ENCODE measurements around the gene SFSWAP.

Gene SFSWAP

GRCh38 chr12:131688131-131688844 is 22.6 kb upstream of the SFSWAP start:
- Histone ChIP-seq H3K27me3 (ENCODE audit: control insufficient read depth in 1 of 2, insufficient read depth in 2 of 2, low read length in 2 of 2) (peaks cover 0 to 6% of the 10 kb centered on the region in 2 donors), H3K4me1 (ENCODE audit: control insufficient read depth in 1 of 2, insufficient read depth in 2 of 2, low read length in 2 of 2) (no peaks in the 10 kb centered on the region), H3K9ac (ENCODE audit: low read depth in 1 of 2, low read length in 2 of 2) (no peak overlapping the region), H3K36me3 (ENCODE audit: control insufficient read depth in 1 of 2, insufficient read depth in 2 of 2, low read length in 2 of 2) (no peaks in the 10 kb centered on the region), H3K9me3 (ENCODE audit: control insufficient read depth in 1 of 2, low read length in 2 of 2) (no peaks in the 10 kb centered on the region), H3K4me3 (ENCODE audit: low read depth in 1 of 2, low read length in 2 of 2) (no peak overlapping the region), H3K27ac (ENCODE audit: low read depth, low read length) (no peak overlapping the region)

- no peaks in the 10 kb centered on the region for H3K9me3 ChIP-seq (ENCODE audit: control insufficient read depth in 1 of 2, low read length in 2 of 2)
- H3K9ac ChIP-seq (ENCODE audit: low read depth in 1 of 2, low read length in 2 of 2) = no peak overlapping the region
- peaks cover 0 to 6% of the 10 kb centered on the region in 2 donors for H3K27me3 ChIP-seq (ENCODE audit: control insufficient read depth in 1 of 2, insufficient read depth in 2 of 2, low read length in 2 of 2)
These were observed 22.1 kb upstream of the SFSWAP start for GRCh38 chr12:131688845-131689154.

GRCh38 chr12:131690320-131690719 is 20.6 kb upstream of the SFSWAP start:
- H3K9ac ChIP-seq (ENCODE audit: low read depth in 1 of 2, low read length in 2 of 2) = no peak overlapping the region
- H3K27me3 ChIP-seq (ENCODE audit: control insufficient read depth in 1 of 2, insufficient read depth in 2 of 2, low read length in 2 of 2) = peaks cover 0 to 6% of the 10 kb centered on the region in 2 donors
- H3K9me3 ChIP-seq (ENCODE audit: control insufficient read depth in 1 of 2, low read length in 2 of 2) = no peaks in the 10 kb centered on the region
- H3K4me1 ChIP-seq (ENCODE audit: control insufficient read depth in 1 of 2, insufficient read depth in 2 of 2, low read length in 2 of 2) = no peaks in the 10 kb centered on the region
- no peaks in the 10 kb centered on the region for H3K36me3 ChIP-seq (ENCODE audit: control insufficient read depth in 1 of 2, insufficient read depth in 2 of 2, low read length in 2 of 2)
- no peak overlapping the region for H3K27ac ChIP-seq (ENCODE audit: low read depth, low read length)
- H3K4me3 ChIP-seq (ENCODE audit: low read depth in 1 of 2, low read length in 2 of 2) = no peak overlapping the region

More at GRCh38 chr12:131688845-131689154, 22.1 kb upstream of the SFSWAP start:
- Histone ChIP-seq H3K4me1 (ENCODE audit: control insufficient read depth in 1 of 2, insufficient read depth in 2 of 2, low read length in 2 of 2) (no peaks in the 10 kb centered on the region), H3K36me3 (ENCODE audit: control insufficient read depth in 1 of 2, insufficient read depth in 2 of 2, low read length in 2 of 2) (no peaks in the 10 kb centered on the region), H3K4me3 (ENCODE audit: low read depth in 1 of 2, low read length in 2 of 2) (no peak overlapping the region), H3K27ac (ENCODE audit: low read depth, low read length) (no peak overlapping the region)

GRCh38 chr12:131692431-131692830 is 18.5 kb upstream of the SFSWAP start:
- no peak overlapping the region for H3K9ac ChIP-seq (ENCODE audit: low read depth in 1 of 2, low read length in 2 of 2)
- H3K4me1 ChIP-seq (ENCODE audit: control insufficient read depth in 1 of 2, insufficient read depth in 2 of 2, low read length in 2 of 2) = no peaks in the 10 kb centered on the region
- no peaks in the 10 kb centered on the region for H3K9me3 ChIP-seq (ENCODE audit: control insufficient read depth in 1 of 2, low read length in 2 of 2)
- no peaks in the 10 kb centered on the region for H3K36me3 ChIP-seq (ENCODE audit: control insufficient read depth in 1 of 2, insufficient read depth in 2 of 2, low read length in 2 of 2)
- no peak overlapping the region for H3K27ac ChIP-seq (ENCODE audit: low read depth, low read length)
- no peak overlapping the region for H3K4me3 ChIP-seq (ENCODE audit: low read depth in 1 of 2, low read length in 2 of 2)
- peaks cover 0 to 6% of the 10 kb centered on the region in 2 donors for H3K27me3 ChIP-seq (ENCODE audit: control insufficient read depth in 1 of 2, insufficient read depth in 2 of 2, low read length in 2 of 2)

GRCh38 chr12:131693149-131693548 is 17.7 kb upstream of the SFSWAP start:
- Histone ChIP-seq H3K36me3 (ENCODE audit: control insufficient read depth in 1 of 2, insufficient read depth in 2 of 2, low read length in 2 of 2) (no peaks in the 10 kb centered on the region), H3K4me1 (ENCODE audit: control insufficient read depth in 1 of 2, insufficient read depth in 2 of 2, low read length in 2 of 2) (no peaks in the 10 kb centered on the region), H3K9ac (ENCODE audit: low read depth in 1 of 2, low read length in 2 of 2) (no peak overlapping the region), H3K9me3 (ENCODE audit: control insufficient read depth in 1 of 2, low read length in 2 of 2) (no peaks in the 10 kb centered on the region), H3K27me3 (ENCODE audit: control insufficient read depth in 1 of 2, insufficient read depth in 2 of 2, low read length in 2 of 2) (peaks cover 0 to 6% of the 10 kb centered on the region in 2 donors), H3K4me3 (ENCODE audit: low read depth in 1 of 2, low read length in 2 of 2) (no peak overlapping the region), H3K27ac (ENCODE audit: low read depth, low read length) (no peak overlapping the region)

GRCh38 chr12:131694116-131694838 is 16.6 kb upstream of the SFSWAP start:
- H3K9ac ChIP-seq (ENCODE audit: low read depth in 1 of 2, low read length in 2 of 2) = no peak overlapping the region
- no peak overlapping the region for H3K4me3 ChIP-seq (ENCODE audit: low read depth in 1 of 2, low read length in 2 of 2)
- H3K4me1 ChIP-seq (ENCODE audit: control insufficient read depth in 1 of 2, insufficient read depth in 2 of 2, low read length in 2 of 2) = no peaks in the 10 kb centered on the region
- no peak overlapping the region for H3K27ac ChIP-seq (ENCODE audit: low read depth, low read length)
- H3K27me3 ChIP-seq (ENCODE audit: control insufficient read depth in 1 of 2, insufficient read depth in 2 of 2, low read length in 2 of 2) = peaks cover 0 to 6% of the 10 kb centered on the region in 2 donors
- H3K9me3 ChIP-seq (ENCODE audit: control insufficient read depth in 1 of 2, low read length in 2 of 2) = no peaks in the 10 kb centered on the region
- H3K36me3 ChIP-seq (ENCODE audit: control insufficient read depth in 1 of 2, insufficient read depth in 2 of 2, low read length in 2 of 2) = no peaks in the 10 kb centered on the region

- Histone ChIP-seq H3K9me3 (ENCODE audit: control insufficient read depth in 1 of 2, low read length in 2 of 2) (no peaks in the 10 kb centered on the region), H3K4me1 (ENCODE audit: control insufficient read depth in 1 of 2, insufficient read depth in 2 of 2, low read length in 2 of 2) (no peaks in the 10 kb centered on the region), H3K4me3 (ENCODE audit: low read depth in 1 of 2, low read length in 2 of 2) (no peak overlapping the region), H3K9ac (ENCODE audit: low read depth in 1 of 2, low read length in 2 of 2) (no peak overlapping the region), H3K27me3 (ENCODE audit: control insufficient read depth in 1 of 2, insufficient read depth in 2 of 2, low read length in 2 of 2) (peaks cover 0 to 6% of the 10 kb centered on the region in 2 donors), H3K27ac (ENCODE audit: low read depth, low read length) (no peak overlapping the region), H3K36me3 (ENCODE audit: control insufficient read depth in 1 of 2, insufficient read depth in 2 of 2, low read length in 2 of 2) (no peaks in the 10 kb centered on the region)
These were observed 14.9 kb upstream of the SFSWAP start for GRCh38 chr12:131695968-131696367.

GRCh38 chr12:131698286-131698685 is 12.6 kb upstream of the SFSWAP start:
- H3K9me3 ChIP-seq (ENCODE audit: control insufficient read depth in 1 of 2, low read length in 2 of 2) = no peaks in the 10 kb centered on the region
- H3K4me1 ChIP-seq (ENCODE audit: control insufficient read depth in 1 of 2, insufficient read depth in 2 of 2, low read length in 2 of 2) = no peaks in the 10 kb centered on the region
- no peaks in the 10 kb centered on the region for H3K27me3 ChIP-seq (ENCODE audit: control insufficient read depth in 1 of 2, insufficient read depth in 2 of 2, low read length in 2 of 2)
- no peak overlapping the region for H3K4me3 ChIP-seq (ENCODE audit: low read depth in 1 of 2, low read length in 2 of 2)
- no peak overlapping the region for H3K9ac ChIP-seq (ENCODE audit: low read depth in 1 of 2, low read length in 2 of 2)
- no peaks in the 10 kb centered on the region for H3K36me3 ChIP-seq (ENCODE audit: control insufficient read depth in 1 of 2, insufficient read depth in 2 of 2, low read length in 2 of 2)
- H3K27ac ChIP-seq (ENCODE audit: low read depth, low read length) = no peak overlapping the region

- Histone ChIP-seq H3K9me3 (ENCODE audit: control insufficient read depth in 1 of 2, low read length in 2 of 2) (peaks cover 0 to under 1% of the 10 kb centered on the region in 2 donors), H3K36me3 (ENCODE audit: control insufficient read depth in 1 of 2, insufficient read depth in 2 of 2, low read length in 2 of 2) (no peaks in the 10 kb centered on the region), H3K9ac (ENCODE audit: low read depth in 1 of 2, low read length in 2 of 2) (no peak overlapping the region), H3K27me3 (ENCODE audit: control insufficient read depth in 1 of 2, insufficient read depth in 2 of 2, low read length in 2 of 2) (no peaks in the 10 kb centered on the region), H3K4me3 (ENCODE audit: low read depth in 1 of 2, low read length in 2 of 2) (no peak overlapping the region), H3K27ac (ENCODE audit: low read depth, low read length) (no peak overlapping the region), H3K4me1 (ENCODE audit: control insufficient read depth in 1 of 2, insufficient read depth in 2 of 2, low read length in 2 of 2) (no peaks in the 10 kb centered on the region)
These were observed 11.5 kb upstream of the SFSWAP start for GRCh38 chr12:131699434-131699833.

- H3K27me3 ChIP-seq (ENCODE audit: control insufficient read depth in 1 of 2, insufficient read depth in 2 of 2, low read length in 2 of 2) = no peaks in the 10 kb centered on the region
- no peak overlapping the region for H3K4me3 ChIP-seq (ENCODE audit: low read depth in 1 of 2, low read length in 2 of 2)
- no peaks in the 10 kb centered on the region for H3K36me3 ChIP-seq (ENCODE audit: control insufficient read depth in 1 of 2, insufficient read depth in 2 of 2, low read length in 2 of 2)
These were observed 10.6 kb upstream of the SFSWAP start for GRCh38 chr12:131700271-131700670.

More at GRCh38 chr12:131700271-131700670, 10.6 kb upstream of the SFSWAP start:
- H3K4me1 ChIP-seq (ENCODE audit: control insufficient read depth in 1 of 2, insufficient read depth in 2 of 2, low read length in 2 of 2) = no peaks in the 10 kb centered on the region
- peaks cover 5 to 6% of the 10 kb centered on the region in 2 donors for H3K9me3 ChIP-seq (ENCODE audit: control insufficient read depth in 1 of 2, low read length in 2 of 2)
- no peak overlapping the region for H3K9ac ChIP-seq (ENCODE audit: low read depth in 1 of 2, low read length in 2 of 2)
- no peak overlapping the region for H3K27ac ChIP-seq (ENCODE audit: low read depth, low read length)

Measured in duodenal mucosa (tissue), 2 donors.